ENCODE results near the gene PAXIP1. TPM values are rescaled to one million over a fixed set of nuclear protein-coding genes. Genes with fewer than 3 reads are reported as not detected.

PAXIP1 gene
- total RNA-seq, 1 donor from 2014 or later = 9.4 TPM

GRCh38 chr7:154905146-154905545 lies 97.8 kb downstream of the PAXIP1 start:
- no peaks in the 10 kb centered on the region for H3K27me3 ChIP-seq (ENCODE audit: control insufficient read depth, insufficient read depth, low read length)
- TF ChIP-seq, protein P1, sequence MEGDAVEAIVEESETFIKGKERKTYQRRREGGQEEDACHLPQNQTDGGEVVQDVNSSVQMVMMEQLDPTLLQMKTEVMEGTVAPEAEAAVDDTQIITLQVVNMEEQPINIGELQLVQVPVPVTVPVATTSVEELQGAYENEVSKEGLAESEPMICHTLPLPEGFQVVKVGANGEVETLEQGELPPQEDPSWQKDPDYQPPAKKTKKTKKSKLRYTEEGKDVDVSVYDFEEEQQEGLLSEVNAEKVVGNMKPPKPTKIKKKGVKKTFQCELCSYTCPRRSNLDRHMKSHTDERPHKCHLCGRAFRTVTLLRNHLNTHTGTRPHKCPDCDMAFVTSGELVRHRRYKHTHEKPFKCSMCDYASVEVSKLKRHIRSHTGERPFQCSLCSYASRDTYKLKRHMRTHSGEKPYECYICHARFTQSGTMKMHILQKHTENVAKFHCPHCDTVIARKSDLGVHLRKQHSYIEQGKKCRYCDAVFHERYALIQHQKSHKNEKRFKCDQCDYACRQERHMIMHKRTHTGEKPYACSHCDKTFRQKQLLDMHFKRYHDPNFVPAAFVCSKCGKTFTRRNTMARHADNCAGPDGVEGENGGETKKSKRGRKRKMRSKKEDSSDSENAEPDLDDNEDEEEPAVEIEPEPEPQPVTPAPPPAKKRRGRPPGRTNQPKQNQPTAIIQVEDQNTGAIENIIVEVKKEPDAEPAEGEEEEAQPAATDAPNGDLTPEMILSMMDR (IDR thresholded peaks at IDR 0.05; ENCODE audit: insufficient read depth, low read length, poor library complexity, severe bottlenecking) = no peak
- DNase-seq (ENCODE audit: low read depth) = no peak
- no peak overlapping the region for H3K4me3 ChIP-seq (ENCODE audit: low read depth, low read length)
- H3K36me3 ChIP-seq (ENCODE audit: control insufficient read depth, insufficient read depth, low read length) = no peaks in the 10 kb centered on the region

- Histone ChIP-seq H3K4me3 (ENCODE audit: low read depth, low read length) (no peak overlapping the region), H3K27me3 (ENCODE audit: control insufficient read depth, insufficient read depth, low read length) (no peaks in the 10 kb centered on the region), H3K36me3 (ENCODE audit: control insufficient read depth, insufficient read depth, low read length) (no peaks in the 10 kb centered on the region)
- TF ChIP-seq, protein P1 (IDR thresholded peaks at IDR 0.05; ENCODE audit: insufficient read depth, low read length, poor library complexity, severe bottlenecking) = no peak
- no peak for DNase-seq (ENCODE audit: low read depth)
Measured at GRCh38 chr7:154903083-154903731, 99.7 kb downstream of the PAXIP1 start.

- no peaks in the 10 kb centered on the region for H3K36me3 ChIP-seq (ENCODE audit: control insufficient read depth, insufficient read depth, low read length)
Measured at GRCh38 chr7:154902600-154903082, 100.3 kb downstream of the PAXIP1 start.

GRCh38 chr7:154899862-154900261 lies 103.1 kb downstream of the PAXIP1 start:
- TF ChIP-seq, protein P1 (IDR thresholded peaks at IDR 0.05; ENCODE audit: insufficient read depth, low read length, poor library complexity, severe bottlenecking) = no peak
- no peak overlapping the region for H3K4me3 ChIP-seq (ENCODE audit: low read depth, low read length)
- DNase-seq (ENCODE audit: low read depth) = no peak
- H3K27me3 ChIP-seq (ENCODE audit: control insufficient read depth, insufficient read depth, low read length) = no peaks in the 10 kb centered on the region
- no peaks in the 10 kb centered on the region for H3K36me3 ChIP-seq (ENCODE audit: control insufficient read depth, insufficient read depth, low read length)

More at GRCh38 chr7:154902600-154903082, 100.3 kb downstream of the PAXIP1 start:
- no peak overlapping the region for H3K4me3 ChIP-seq (ENCODE audit: low read depth, low read length)
- H3K27me3 ChIP-seq (ENCODE audit: control insufficient read depth, insufficient read depth, low read length) = no peaks in the 10 kb centered on the region
- no peak for DNase-seq (ENCODE audit: low read depth)
- TF ChIP-seq, protein P1 (IDR thresholded peaks at IDR 0.05; ENCODE audit: insufficient read depth, low read length, poor library complexity, severe bottlenecking) = no peak

DNA sequence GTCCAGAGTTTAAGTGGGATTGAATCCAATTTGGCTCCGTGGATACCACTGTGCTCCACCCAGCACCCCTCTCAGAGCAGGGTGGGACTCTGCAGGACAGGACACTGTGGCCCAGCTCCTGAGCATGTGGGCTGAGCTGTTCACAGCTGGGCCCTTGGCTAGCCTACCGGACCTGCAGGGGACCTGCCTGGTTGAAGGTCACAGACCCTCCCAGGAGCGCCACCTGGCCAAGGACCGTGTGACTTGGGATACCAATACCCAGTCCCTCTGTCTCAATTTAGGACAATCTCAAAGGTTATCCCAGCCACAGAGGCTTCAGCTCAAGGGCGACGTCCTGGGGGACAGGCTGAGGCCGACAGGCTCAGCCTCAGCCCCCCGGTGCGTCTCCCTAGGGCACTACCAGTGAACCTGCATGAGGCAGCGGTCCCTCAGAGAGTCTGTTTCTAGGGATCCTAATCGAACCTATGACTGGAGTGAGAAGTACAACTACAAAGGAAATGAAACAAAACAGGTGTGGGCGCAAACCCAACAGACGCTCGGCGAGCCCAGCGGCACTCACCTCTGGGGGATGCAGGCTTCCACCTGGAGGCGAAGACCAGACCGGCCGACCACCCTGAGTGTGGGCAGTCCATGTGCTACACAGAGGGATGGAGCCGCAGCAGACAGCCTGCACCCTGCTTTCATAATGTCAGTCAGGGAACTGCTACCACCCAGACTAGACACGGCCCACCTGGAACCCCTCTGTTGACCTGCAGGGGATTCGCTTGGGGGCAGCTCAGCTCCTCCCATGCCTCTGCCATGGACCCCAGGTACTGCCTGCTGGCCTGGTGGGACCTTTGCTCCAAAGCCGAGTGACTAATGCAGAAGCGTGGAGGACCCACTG lies 103.7 kb downstream of the PAXIP1 start:
- no peaks in the 10 kb centered on the region for H3K27me3 ChIP-seq (ENCODE audit: control insufficient read depth, insufficient read depth, low read length)
- no peak for DNase-seq (ENCODE audit: low read depth)
- H3K4me3 ChIP-seq (ENCODE audit: low read depth, low read length) = no peak overlapping the region
- no peaks in the 10 kb centered on the region for H3K36me3 ChIP-seq (ENCODE audit: control insufficient read depth, insufficient read depth, low read length)
- TF ChIP-seq, protein P1 (IDR thresholded peaks at IDR 0.05; ENCODE audit: insufficient read depth, low read length, poor library complexity, severe bottlenecking) = no peak
